HG03354 (cell line): ENCODE measurements around the gene COX6B2.

Source experiments
- ATAC-seq: cut with Tn5 transposase; IDR thresholded peaks from one replicate; pipeline ENCODE4 v1.9.1; 2021; ENCODE audit warnings: mild to moderate bottlenecking; ENCODE audit not compliant: unreplicated experiment, poor library complexity, severe bottlenecking

Gene COX6B2

DNA sequence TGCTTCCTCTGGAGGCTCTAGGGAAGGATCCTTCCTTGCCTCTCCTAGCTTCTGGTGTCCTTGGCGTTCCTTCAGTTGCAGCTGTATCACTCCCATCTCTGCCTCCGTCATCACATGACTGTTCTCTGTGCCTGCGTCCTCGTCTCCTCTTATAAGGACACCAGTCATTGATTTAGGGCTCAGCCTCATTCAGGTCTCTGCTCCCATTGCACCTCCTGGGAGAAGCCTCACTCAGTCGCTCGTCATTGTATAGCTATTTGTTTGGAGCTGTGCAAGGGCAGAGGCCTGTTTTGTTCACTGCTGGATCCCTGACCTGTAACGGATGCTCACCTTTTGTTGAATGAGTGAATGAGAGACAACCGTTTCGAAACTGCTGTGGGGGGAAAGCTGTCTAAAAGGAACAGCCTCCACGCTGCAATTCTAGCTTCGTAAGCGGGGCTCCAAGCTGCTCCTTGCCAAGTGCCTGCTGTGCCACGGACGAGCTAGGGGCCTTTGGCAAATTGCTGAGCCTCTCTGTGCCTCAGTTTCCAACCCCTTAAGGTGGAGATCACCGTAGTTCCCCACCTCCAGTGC, 53.5 kb downstream of the COX6B2 start:
- no peak for ATAC-seq

DNA sequence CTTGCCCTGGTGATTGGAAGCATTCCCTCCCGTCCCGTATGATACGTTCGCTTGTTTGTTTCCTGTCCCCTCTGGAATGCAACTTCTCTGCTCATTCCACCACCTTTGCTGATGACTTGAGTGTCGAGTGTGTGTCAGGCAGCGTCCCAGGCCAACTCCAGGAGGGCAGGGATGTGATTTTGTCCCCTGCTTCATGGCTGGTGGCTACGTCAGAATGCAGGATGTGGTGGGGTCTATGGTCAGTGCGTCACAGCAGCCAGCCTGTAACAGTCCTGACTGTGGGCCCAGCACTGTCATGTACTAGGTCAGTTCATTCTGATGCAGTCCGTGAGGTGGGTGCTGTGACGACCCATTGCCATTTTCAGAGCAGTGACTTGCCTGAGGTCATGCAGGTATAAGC, 54.5 kb downstream of the COX6B2 start:
- no peak for ATAC-seq
